Measurements from ENCODE around the gene TNFSF11.

TNFSF11 gene

DNA sequence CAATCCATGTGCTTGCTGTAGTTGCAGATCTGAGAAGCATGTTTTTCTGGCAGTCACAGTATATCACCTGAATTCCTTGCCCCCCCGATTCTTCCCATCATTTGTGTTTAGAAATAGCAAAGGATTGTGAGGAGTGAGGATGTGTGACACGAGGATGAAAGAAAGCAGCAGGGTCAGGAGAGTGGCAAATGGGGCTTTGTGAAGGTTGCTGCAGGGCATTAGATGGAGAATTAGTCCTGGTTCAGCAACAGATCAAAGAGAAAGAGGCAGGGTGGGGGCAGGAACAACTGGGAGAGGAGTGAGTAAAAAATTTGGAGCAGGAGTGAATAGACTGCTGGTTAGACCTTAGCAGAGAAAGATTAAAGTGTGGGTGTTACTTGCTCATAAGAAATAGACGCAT is 47.7 kb upstream of the TNFSF11 start:
- no peak overlapping the region for H2AFZ ChIP-seq (ENCODE audit: low read length)
- no peaks in the 10 kb centered on the region for H3K36me3 ChIP-seq (ENCODE audit: insufficient read depth, low read length)
- H3K4me1 ChIP-seq (ENCODE audit: insufficient read depth, low read length, poor library complexity, severe bottlenecking) = peaks cover 12% of the 10 kb centered on the region
- no peak overlapping the region for H3K9ac ChIP-seq (ENCODE audit: low read depth, low read length, poor library complexity, severe bottlenecking)
- H3K4me2 ChIP-seq (ENCODE audit: low read depth, low read length, poor library complexity, severe bottlenecking) = no peak overlapping the region
- no peaks in the 10 kb centered on the region for H3K9me3 ChIP-seq (ENCODE audit: insufficient read depth, low read depth, low read length)
- no peak overlapping the region for H3K4me3 ChIP-seq (ENCODE audit: low read length, poor library complexity, severe bottlenecking)
- no peaks in the 10 kb centered on the region for H3K9me2 ChIP-seq (replicated peaks; ENCODE audit: low read depth, low read length)
- H3K79me2 ChIP-seq (ENCODE audit: insufficient read depth, low read length) = no peaks in the 10 kb centered on the region
- no peaks in the 10 kb centered on the region for H3K27me3 ChIP-seq (ENCODE audit: insufficient read depth, low read length, poor library complexity, severe bottlenecking)
- H3F3A ChIP-seq (ENCODE audit: low read depth) = no peaks in the 10 kb centered on the region
- TF ChIP-seq, protein P1, sequence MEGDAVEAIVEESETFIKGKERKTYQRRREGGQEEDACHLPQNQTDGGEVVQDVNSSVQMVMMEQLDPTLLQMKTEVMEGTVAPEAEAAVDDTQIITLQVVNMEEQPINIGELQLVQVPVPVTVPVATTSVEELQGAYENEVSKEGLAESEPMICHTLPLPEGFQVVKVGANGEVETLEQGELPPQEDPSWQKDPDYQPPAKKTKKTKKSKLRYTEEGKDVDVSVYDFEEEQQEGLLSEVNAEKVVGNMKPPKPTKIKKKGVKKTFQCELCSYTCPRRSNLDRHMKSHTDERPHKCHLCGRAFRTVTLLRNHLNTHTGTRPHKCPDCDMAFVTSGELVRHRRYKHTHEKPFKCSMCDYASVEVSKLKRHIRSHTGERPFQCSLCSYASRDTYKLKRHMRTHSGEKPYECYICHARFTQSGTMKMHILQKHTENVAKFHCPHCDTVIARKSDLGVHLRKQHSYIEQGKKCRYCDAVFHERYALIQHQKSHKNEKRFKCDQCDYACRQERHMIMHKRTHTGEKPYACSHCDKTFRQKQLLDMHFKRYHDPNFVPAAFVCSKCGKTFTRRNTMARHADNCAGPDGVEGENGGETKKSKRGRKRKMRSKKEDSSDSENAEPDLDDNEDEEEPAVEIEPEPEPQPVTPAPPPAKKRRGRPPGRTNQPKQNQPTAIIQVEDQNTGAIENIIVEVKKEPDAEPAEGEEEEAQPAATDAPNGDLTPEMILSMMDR (conservative IDR thresholded peaks at IDR 0.05; ENCODE audit: low read length) = no peak
- TF ChIP-seq EZH2phosphoT487 (IDR thresholded peaks at IDR 0.05; ENCODE audit: borderline replicate concordance) = no peak
- H4K20me1 ChIP-seq (ENCODE audit: insufficient read depth, low read length, poor library complexity, severe bottlenecking) = no peaks in the 10 kb centered on the region

DNA sequence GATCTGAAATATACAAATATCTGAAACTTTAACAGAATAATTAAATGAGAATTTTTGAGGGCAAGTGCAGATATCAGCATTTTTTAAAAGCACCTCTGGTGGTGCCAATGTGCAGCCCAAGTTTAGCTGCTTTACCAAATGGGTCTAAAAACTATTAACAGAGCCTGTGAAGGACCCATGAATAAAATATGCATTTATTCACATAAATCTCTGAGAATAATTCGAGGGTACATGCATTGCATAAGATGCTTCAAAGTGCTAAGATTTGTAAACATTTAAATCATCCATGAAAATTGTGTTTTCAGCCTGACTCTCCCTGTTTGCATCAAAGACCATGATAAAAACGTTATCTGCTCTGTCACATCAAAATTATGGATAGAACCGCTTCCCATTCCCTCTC is 47.1 kb upstream of the TNFSF11 start:
- H3K27me3 ChIP-seq (ENCODE audit: insufficient read depth, low read length, poor library complexity, severe bottlenecking) = no peaks in the 10 kb centered on the region
- no peak overlapping the region for H3K4me3 ChIP-seq (ENCODE audit: low read length, poor library complexity, severe bottlenecking)
- H3K9me3 ChIP-seq (ENCODE audit: insufficient read depth, low read depth, low read length) = no peaks in the 10 kb centered on the region
- no peak overlapping the region for H3K4me2 ChIP-seq (ENCODE audit: low read depth, low read length, poor library complexity, severe bottlenecking)
- no peaks in the 10 kb centered on the region for H3K36me3 ChIP-seq (ENCODE audit: insufficient read depth, low read length)
- H4K20me1 ChIP-seq (ENCODE audit: insufficient read depth, low read length, poor library complexity, severe bottlenecking) = no peaks in the 10 kb centered on the region
- no peak for TF ChIP-seq EZH2phosphoT487 (IDR thresholded peaks at IDR 0.05; ENCODE audit: borderline replicate concordance)
- TF ChIP-seq, protein P1 (conservative IDR thresholded peaks at IDR 0.05; ENCODE audit: low read length) = no peak
- H3K9ac ChIP-seq (ENCODE audit: low read depth, low read length, poor library complexity, severe bottlenecking) = no peak overlapping the region
- no peak overlapping the region for H2AFZ ChIP-seq (ENCODE audit: low read length)
- H3K79me2 ChIP-seq (ENCODE audit: insufficient read depth, low read length) = no peaks in the 10 kb centered on the region
- H3F3A ChIP-seq (ENCODE audit: low read depth) = no peaks in the 10 kb centered on the region
- no peaks in the 10 kb centered on the region for H3K9me2 ChIP-seq (replicated peaks; ENCODE audit: low read depth, low read length)
- H3K4me1 ChIP-seq (ENCODE audit: insufficient read depth, low read length, poor library complexity, severe bottlenecking) = peaks cover 12% of the 10 kb centered on the region

DNA sequence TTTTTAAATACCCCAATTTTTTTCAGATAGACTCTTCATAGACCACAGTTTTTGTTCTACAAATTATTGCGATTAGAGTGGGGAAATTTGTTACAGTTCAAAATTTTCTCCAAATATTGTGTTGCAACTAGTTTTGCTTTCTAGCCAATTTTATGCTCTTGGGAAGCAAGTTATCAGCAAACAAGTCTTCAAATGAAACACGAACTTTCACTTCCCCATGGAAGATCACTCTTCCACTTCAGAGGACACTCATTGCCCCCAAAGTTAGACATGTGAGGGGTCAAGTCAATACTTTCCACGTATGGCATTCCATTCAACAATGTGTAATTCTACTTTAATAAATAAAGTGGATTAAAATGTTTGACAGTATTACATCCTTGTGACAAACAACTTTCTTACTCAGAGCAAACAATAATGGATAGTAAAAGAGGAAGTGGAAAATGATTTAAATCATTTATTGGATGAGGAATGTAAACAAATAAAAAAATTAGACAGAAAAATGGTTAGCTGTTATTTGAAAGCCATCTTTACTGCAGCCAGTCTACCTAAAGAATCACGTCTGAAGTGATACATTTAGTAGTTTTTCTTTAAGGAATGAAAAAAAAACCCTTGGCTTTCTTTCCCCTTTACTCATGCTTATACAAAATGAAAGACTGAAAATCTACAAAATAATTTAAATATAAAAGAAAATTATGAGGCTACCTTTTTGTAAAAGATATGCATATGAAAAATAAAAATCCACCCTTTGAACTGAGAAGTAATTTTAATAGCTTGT is 41.2 kb upstream of the TNFSF11 start:
- Histone ChIP-seq H3K79me2 (ENCODE audit: insufficient read depth, low read length) (no peaks in the 10 kb centered on the region), H4K20me1 (ENCODE audit: insufficient read depth, low read length, poor library complexity, severe bottlenecking) (no peaks in the 10 kb centered on the region), H3K4me1 (ENCODE audit: insufficient read depth, low read length, poor library complexity, severe bottlenecking) (peaks cover 9% of the 10 kb centered on the region), H2AFZ (ENCODE audit: low read length) (no peak overlapping the region), H3K9me2 (replicated peaks; ENCODE audit: low read depth, low read length) (no peaks in the 10 kb centered on the region), H3K9me3 (ENCODE audit: insufficient read depth, low read depth, low read length) (no peaks in the 10 kb centered on the region), H3K27me3 (ENCODE audit: insufficient read depth, low read length, poor library complexity, severe bottlenecking) (no peaks in the 10 kb centered on the region), H3K4me2 (ENCODE audit: low read depth, low read length, poor library complexity, severe bottlenecking) (no peak overlapping the region), H3K4me3 (ENCODE audit: low read length, poor library complexity, severe bottlenecking) (no peak overlapping the region), H3K36me3 (ENCODE audit: insufficient read depth, low read length) (no peaks in the 10 kb centered on the region), H3F3A (ENCODE audit: low read depth) (no peaks in the 10 kb centered on the region), H3K9ac (ENCODE audit: low read depth, low read length, poor library complexity, severe bottlenecking) (no peak overlapping the region)
- TF ChIP-seq, protein P1 (conservative IDR thresholded peaks at IDR 0.05; ENCODE audit: low read length) = no peak

Data from Loucy (cell line).